ENCODE measurements around the gene ENDOU.

ENDOU gene

DNA sequence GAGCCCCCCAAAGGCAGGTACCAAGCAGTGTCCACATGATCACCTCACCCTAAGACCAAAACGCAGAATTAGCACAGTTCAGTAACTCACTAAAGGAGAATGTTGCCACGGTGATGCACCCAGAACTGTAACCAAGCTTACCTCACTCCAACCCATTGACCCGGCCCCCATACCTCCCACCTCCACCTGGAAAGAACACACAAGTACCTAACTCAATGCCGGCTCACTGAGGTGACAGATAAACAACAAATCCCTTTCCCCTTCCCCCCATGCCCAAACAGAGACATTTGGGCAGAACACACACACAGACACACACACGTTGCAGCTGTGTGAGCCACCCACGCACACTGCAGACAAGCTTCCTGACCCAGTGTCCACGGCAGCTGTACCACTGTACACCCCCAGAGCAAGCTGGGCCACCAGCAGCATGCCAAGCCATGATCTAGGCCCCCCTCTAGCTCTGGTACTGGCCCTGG is 32.1 kb upstream of the ENDOU start:
- DNase-seq = no peak

DNA sequence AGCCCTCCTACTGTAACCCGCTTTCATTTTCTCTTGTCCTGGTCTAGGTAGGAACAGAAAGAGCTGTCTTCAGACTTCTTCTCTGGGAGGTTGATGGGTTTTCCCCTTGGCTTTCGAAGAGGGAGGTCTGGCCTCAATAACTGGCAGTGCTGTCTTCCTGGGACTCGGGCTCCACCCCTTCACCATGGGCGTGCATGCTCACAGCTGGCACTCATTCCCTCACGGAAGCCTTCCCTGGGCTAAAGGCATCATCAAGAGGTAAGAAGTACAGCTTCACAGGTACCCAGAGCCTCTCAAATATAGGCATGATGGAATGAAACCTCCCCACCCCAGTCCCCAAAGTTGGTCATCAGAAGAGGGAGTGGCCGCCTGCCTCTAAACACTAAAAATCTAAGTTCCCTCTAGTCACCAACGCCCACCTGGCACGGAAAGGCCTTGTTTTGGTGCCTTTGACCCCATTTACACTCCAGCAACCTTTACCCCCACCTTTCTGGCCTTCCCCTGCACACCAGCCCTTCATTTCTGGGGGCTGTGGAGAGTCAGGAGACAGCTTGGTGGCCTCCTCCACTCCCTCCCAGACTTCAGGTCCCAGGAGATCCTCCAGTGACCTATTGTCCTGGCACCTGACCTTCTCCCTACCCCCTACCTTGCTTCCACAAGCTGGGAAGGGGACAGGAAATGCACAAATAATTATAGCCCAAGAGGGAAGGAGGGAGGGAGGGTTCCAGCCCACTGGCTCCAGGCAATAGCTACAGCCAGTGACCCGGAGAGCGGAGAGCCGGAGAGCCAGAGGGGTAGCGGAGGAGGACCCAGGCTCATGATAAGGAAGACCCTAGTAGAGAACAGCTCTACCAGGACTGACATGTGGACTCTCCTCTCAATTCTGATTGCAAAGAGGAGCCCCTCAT is 30.6 kb upstream of the ENDOU start:
- DNase-seq = peak; percentile 20

DNA sequence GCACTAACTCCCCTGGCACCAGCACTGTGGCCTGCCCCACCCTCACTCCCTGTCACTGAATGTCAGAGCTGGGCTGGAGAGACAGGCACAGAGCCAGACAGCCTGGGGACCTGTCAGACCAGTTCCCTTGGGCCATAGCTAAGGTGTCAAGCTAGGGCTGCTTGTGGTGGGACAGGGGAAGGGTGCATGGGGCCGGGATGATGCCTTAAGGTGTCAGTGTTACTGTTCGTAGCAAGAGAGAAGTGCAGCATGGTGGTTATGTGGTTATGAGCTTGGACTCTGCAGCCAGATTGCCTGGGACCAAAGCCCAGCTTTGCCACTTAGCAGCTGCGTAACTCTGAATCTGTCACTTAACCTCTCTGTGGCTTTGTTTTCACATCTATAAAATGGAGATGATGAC is 29.6 kb upstream of the ENDOU start:
- DNase-seq = no peak

DNA sequence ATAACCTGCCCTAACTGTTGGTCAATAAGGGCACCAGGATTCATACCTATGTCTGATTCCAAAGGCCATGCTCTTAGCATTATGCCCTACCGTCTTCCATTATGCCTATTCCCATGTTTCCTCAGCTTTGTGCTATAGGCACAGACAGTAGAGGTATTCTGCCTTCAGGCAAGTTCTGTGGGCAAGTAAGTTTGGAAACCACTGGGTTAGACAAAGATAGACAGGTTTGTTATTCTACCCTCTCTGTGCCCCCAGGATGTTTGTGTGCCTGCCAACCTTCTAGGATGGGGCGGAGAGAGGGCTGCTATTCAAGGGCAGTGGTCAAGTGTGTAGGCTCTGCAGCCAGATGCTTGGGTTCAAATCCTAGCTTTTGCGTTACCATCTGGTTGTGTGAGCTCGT is 28.8 kb upstream of the ENDOU start:
- no peak for DNase-seq

DNA sequence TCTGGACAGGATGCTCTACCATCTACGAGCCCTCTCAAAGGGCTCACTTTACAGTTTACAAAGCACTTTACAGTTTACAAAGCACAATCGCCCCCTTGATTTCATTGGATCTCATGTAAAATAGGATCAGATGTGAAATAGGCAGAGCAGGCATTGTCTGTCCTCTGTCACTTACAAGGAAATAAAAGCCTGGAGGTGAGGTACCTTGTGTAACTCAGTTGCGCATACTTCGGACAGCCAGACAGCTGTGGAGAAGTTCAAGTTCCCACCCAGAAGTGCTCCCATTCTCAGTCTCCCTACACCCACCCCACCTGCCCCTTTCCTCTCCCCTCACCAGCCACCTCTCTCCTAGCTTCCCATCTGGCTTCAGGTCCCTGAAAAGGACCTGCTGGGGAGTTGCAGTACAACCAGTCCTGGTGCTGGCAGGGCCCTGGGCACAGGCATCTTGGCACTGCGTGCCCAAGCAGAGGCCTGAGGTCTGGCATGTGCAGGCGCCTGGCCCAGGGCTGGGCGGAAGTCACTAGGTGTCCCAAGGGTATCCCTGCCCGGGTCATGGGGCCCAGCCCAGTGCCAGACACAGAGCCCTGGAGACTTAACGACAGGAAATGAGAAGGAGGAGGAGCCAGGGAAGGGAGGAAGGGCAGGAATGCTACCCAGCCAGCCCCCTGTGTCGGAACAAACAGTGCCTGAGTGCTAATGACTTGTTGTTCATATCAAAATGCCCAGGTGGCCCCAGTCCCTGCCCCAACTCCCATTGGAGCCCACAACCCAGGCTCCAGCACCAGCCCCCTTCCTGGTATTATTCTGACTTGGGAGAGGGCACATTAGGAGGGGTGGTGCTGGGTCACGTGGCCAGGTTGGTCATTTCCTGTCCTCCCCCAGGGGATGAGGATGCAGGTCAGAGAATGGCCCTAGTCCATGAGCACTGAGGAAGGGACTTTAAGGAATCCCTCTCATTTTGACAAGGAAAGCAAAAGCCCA is 28.0 kb upstream of the ENDOU start:
- DNase-seq = no peak

DNA sequence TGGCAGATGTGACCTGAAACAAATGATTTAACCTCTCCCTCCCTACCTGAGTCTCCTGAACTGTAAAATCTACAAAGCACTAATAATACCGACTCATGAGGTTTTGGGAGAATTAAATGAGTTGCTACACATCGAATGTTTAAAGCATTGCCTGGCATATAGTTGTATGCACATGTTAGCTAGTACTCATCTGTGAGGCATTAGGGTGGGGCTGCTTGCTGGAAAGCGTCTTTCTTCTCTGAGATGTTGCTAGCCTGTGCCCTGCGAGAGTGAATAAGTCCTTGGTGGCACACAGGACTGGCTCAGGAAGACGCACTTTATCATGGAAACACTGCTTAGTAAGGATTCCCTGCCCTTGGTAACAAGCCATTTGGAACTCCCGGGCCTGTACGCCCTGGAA is 27.3 kb upstream of the ENDOU start:
- no peak for DNase-seq

DNA sequence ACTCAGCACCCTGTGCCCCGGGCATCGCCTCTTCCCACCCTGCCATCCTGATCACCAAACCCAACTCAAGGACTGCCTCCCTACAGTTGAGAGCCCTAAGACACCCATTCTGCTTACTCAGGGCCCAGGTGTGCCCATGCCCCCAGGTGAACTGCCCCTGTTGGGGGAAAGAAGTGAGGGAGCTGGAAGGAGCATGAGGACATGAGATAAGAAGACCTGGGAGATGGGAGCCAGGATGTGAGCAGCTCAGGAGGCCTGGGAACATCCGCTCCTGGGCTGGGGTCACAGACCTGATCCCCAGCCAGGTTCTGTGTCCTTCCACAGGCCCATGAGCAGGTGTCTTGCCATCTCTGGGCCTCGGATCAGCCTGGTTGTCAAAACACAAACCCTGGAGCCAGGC is 26.8 kb upstream of the ENDOU start:
- DNase-seq = no peak

DNA sequence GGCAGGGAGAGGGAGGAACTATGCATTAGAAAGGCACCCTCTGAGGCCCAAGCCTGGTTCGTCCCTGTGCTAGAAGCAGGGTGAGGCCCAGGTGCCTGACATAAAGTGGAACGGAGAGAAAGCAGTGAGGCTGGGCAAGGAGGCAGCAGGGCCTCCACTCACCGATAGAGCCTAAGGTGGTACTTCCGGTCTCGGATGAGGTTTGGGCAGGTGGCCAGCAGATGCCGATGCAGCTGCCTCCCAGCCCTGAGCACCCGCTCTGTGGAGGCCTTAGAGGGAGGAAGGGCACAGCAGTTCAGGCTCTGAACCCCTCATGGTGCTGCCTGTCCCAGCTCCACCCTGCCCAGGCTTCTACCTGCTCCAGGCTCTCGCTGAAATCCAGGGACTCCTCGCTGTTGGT is 26.3 kb upstream of the ENDOU start:
- no peak for DNase-seq

DNA sequence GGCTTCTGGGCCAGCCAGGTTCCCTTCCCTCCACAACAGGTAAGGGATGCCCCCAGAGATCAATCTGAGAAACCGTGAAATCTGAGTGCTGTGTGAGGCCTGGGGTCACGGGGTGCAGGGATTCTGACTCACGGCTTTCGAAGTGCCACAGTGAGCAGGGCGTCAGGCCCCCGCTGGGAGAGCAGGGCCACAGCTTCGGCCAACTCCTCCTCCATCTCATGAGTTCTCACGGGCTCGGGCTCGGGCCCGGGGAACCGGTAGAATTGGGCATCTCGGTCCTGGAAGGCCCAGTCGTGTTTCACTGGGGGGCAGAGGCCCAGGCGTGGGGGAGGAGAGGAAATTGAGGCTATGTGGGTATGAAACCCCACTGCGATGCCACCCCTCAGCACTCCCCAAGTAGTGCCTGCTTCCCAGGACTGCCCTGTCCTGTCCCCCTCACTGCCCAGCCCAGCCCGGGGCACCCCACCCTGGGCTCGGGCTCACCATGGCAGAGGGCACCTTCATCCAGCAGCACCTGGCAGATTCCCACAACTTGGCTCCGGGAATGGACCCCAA is 25.7 kb upstream of the ENDOU start:
- no peak for DNase-seq

DNA sequence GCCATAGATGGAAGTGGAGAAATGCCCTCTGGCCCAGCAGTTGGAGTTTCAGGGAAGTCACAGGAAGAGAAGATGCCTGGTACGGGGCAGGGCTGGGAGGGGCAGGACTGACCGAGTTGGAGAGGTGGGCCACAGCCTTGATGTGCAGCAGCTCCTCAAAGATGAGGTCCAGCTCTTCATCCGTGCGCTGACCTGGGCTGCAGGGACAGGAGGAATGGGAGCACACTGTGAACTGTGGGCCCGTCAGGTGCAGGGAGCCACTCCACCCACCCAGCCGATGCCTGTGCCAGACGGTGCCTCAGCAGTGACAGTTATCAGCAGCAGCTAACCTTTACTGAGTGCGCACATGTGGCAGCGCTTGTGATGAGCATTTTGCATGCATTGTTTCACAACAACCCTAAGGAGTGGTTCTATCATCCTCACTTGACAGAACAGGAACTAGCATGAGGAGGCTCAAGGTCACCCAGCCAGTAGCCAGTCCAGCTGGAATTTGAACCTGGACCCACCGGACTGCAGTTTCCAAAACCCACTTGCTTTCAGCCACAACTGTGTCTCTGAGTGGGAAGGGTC is 25.0 kb upstream of the ENDOU start:
- DNase-seq = no peak

DNA sequence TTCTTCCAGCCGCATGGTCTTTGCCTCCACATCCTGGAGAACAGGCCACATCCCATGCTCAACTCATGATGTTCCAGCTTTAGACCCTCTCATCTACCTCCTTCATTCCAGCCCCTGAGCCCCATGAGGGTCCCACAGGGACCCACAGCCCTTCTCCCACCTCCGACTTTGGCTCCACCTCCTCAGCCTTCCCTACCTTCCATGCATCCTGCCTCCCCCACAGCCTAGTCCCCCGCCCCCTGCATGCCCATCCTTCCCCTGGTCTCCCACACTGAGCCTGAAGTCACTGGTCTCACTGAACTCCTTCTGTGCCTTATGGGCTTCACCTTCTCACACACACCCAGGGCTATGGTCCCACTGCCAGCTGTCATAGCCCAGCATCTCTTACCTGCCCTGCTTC is 23.6 kb upstream of the ENDOU start:
- DNase-seq = no peak

DNA sequence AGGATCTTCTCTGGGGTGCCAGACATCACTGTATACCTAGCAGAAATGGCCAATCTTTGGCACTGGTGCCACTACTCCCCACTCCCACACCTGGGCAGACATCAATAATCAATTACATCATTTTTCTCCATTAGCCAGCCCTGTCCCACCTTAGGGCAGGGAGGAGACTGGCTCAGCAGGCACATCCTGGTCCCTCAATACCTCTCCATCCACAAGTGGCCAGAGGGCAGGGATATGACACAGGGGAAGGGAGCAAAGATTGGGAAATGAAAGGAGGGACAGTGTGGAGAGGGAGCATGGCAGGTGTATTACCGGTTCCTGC is 23.2 kb upstream of the ENDOU start:
- no peak for DNase-seq

DNA sequence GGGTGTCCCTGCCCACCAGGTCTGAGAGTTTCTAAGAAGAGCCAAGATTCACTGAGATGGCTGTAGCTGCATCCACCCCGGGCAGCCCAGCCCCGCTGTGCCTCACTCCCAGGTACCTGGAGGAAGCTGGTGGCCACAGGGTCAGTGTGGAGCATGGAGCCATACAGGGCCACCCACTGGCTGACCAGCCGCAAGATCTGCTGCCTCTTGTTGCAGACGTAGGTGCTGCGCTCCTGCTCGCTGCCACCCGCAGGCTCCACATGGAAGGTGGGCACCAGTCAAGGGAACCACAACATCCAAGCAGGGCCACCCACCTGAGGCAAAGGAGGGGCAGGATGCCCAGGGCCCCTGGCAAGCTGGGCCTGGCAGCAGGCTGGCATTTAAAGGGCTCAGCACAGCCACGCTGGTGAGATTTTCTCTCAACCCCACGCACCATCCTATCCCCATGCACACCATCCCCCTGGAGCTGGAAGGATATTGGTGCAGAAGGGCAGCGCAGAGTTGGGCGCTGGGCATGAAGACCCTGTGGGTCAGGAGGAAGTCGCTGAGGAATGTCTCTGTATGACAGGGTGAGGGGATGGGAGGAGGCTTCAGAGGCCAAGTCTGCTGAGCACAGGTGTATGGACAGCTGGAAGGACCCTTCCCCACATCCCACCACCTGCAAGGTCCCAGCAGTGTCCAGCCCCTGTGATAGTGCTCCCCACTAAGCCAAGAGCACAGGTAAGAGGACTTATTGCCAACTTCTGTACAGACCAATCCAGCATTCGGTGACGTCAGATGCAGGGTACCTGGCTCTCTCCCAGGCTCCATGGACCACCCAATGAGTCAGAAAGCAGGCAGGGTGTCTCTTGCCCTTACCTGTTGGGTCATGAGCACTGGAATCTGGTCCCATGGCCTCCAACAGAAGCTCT is 22.6 kb upstream of the ENDOU start:
- no peak for DNase-seq

DNA sequence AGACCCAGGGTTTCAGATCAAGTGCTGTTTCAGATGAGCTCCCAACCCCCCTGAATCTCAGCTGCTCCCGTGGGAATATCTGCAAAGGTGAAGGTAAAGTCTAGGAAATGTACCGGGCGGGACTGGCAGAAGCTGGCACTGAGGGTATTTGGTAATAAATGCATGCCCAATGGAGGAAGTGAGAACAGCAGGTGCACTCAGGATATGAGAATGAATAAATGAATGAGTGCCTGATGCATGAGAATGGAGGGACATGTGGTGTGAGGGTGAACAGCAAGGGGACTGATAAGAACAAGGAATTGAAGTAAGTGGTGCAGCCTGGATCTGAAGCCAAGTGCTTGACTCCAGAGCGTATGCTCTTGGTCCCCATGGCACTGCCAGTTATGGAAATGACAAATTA is 21.8 kb upstream of the ENDOU start:
- DNase-seq = no peak

DNA sequence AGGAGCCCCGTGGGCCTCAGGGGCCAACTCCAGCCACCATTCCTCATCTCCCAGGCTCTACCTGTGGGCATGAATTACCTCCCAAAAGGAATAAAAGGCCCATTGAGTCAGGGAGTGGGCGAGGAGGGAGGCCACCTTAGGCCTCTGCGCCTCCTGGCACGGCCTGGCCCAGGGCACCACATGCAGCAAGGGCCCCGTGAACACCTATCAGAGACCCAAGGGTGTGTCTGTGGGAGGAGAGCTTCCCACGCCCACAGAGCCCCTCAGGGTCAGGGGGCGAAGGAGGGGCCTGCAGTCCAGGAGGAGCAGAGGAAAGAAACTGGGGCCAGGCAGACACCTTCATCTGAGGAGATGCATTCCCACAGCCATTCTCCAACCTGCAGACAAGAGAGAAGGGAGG is 21.2 kb upstream of the ENDOU start:
- DNase-seq = no peak

DNA sequence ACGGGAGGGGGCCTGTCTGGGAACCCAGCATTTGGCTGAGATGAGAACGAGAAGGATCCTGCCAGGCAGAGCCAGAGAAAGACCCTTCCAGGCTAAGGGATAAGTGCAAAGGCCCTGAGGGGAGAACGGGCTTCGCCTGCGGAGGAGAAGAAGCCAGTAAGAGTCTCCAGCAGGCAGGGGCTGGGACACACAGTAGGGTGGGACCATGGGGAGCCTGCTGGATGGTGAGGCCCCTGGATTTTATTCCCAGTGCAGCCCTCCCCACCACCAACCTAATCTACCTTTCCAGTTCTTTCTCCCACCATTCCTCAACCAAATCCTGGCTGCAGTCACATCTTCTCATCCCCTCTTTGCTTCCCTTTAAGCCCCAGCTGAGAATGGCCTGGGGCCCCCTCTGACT is 20.8 kb upstream of the ENDOU start:
- DNase-seq = no peak

DNA sequence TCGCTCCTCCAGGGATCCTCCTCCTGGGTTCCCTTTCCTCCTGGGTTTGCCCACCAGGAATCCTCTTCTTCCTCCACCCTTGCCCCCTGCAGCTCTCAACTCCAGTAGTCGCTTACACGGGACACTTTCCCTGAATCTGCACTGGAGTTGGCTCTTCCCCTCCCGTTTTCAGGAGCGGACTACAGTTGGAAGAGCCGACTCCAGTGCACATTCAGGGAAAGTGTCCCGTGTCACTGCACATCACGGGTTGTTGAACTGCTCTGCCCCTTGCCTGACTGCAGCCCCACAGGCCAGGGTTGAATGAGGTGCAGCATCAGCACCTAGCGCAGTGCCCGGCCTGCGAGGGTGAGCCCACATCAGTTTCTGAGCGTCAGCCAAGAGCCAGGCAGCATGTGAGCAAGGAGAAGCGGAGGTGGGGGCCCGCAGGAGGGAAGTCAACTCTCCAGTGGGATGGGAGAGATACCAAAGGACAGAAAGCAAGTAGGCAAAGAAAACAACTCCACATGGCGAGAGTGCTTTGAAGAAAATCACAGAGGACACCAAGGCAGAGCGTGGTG is 20.3 kb upstream of the ENDOU start:
- DNase-seq = no peak

DNA sequence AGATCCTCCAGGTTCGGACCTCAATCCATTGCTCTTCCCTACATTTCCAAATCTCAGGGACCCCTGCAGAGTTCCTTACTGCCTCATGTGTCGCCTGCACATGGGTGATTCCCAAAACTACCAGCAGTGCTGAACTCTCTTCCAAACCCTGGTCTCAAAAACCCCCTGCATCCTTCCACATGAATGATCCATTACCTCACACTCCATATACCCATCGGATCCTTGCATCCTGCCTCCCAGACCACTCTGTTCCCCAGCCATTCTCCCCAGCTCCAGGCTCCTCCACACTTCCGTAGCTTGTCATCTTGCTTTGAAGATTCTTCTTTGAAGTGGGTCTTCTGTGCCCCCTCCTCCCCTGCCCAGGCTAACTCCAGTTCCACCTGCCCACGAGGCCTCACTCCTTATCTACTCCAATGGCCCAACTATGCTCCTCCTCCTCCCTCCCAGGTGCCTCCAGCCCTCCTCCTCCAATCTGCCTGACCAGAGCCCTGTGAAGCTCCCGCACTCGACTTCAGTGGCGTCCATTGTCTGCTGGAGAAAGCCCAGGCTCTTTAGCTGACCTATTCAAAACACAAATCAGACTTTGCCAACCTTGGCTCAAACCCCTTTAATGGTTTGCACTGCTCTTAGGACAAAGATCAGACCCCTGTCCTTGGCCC is 19.6 kb upstream of the ENDOU start:
- no peak for DNase-seq

DNA sequence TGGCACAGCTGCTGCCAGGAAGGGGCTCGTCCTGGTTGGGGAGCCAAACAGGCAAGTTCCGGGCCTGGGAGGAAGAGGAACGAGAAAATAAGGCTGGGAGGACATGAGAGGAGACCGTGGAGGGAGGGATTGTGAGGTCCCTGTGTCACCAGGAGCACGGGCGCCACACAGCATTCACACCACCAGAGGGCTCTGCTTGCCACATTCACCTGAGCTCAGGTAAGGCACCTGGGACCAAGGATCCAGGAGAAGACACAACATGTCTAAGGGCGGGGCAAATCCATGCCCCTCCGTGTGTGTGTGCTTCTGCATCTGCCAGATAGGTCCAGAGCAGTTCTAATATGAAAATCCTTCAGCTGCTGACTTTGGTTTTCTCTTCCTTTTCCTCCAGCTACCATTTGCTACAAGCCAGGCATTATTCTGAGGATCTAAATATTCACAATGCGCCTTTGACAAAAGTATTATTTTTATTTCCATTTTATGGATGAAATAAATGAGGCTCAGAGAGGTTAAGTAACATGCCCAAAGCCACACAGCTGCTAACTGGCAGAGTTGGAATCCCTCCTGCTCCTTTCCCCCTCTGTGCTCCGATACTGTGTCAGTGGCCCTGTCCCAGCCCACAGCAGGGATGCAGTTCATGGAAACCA is 18.8 kb upstream of the ENDOU start:
- peak; percentile 63 for DNase-seq

DNA sequence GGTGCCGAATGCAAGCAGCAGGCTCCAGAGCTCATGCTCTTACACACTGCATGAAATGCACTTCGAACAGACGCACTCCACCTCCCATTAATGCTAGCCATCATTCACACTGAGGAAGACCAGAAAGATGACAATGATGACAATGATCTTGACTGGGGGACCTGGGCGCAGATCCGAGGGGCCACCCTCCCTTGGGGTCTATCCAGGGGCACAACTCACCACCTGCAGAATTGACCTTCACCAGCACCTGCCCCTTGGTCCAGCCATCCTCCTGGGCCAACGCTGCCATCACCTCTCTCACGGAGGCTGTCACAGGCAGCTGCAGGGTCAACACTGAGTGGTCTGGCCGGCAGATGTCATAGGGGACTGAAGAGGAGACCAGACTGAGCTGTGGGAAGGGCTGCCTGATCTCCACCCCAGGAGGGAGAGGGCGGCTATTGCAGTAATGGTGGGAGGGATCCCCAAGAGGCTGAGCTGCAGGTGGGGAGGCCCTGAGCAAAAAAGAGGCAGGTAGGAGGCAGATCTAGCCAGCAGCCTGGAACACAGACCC is 18.1 kb upstream of the ENDOU start:
- DNase-seq = no peak

Data from CD4-positive, alpha-beta T cell treated with Interleukin-4 for 4 hours (primary cell).